GF-D8 (cell line): ENCODE measurements around the gene CAPN13.

Source experiments
- DNase-seq: peaks from one replicate; lab custom pipeline; 2025; lab: John Stamatoyannopoulos, UW

CAPN13 gene

GRCh38 chr2:30786923-30787685, 20.1 kb downstream of the CAPN13 start:
- no peak for DNase-seq

- DNase-seq: no peak
Measured at GRCh38 chr2:30784682-30785081, 22.6 kb downstream of the CAPN13 start.

- no peak for DNase-seq
Measured at GRCh38 chr2:30781961-30782533, 25.2 kb downstream of the CAPN13 start.

- DNase-seq: no peak
Measured at GRCh38 chr2:30781451-30781850, 25.8 kb downstream of the CAPN13 start.

GRCh38 chr2:30780776-30781330, 26.4 kb downstream of the CAPN13 start:
- no peak for DNase-seq

GRCh38 chr2:30778611-30779010, 28.6 kb downstream of the CAPN13 start:
- DNase-seq: no peak

- no peak for DNase-seq
Measured at GRCh38 chr2:30777661-30778505, 29.4 kb downstream of the CAPN13 start.

GRCh38 chr2:30776831-30777635, 30.2 kb downstream of the CAPN13 start:
- DNase-seq: no peak

GRCh38 chr2:30775833-30776232, 31.4 kb downstream of the CAPN13 start:
- DNase-seq: no peak

GRCh38 chr2:30772021-30772705, 35.1 kb downstream of the CAPN13 start:
- no peak for DNase-seq

GRCh38 chr2:30770816-30771576, 36.2 kb downstream of the CAPN13 start:
- DNase-seq: no peak

- DNase-seq: no peak
Measured at GRCh38 chr2:30769891-30770462, 37.3 kb downstream of the CAPN13 start.

- DNase-seq: no peak
Measured at GRCh38 chr2:30769481-30769780, 37.8 kb downstream of the CAPN13 start.

- no peak for DNase-seq
Measured at GRCh38 chr2:30768708-30769480, 38.4 kb downstream of the CAPN13 start.

- DNase-seq: no peak
Measured at GRCh38 chr2:30768036-30768686, 39.1 kb downstream of the CAPN13 start.

- DNase-seq: no peak
Measured at GRCh38 chr2:30766666-30767065, 40.6 kb downstream of the CAPN13 start.

- DNase-seq: no peak
Measured at GRCh38 chr2:30765876-30766470, 41.3 kb downstream of the CAPN13 start.

GRCh38 chr2:30765191-30765590, 42.1 kb downstream of the CAPN13 start:
- no peak for DNase-seq
